ENCODE results near the gene CACNA1C. TPM values are rescaled to one million over a fixed set of nuclear protein-coding genes. Genes with fewer than 3 reads are reported as not detected.

Gene CACNA1C
- total RNA-seq, 2 experiments from 2014 or later: 0.05 to 0.08 TPM

DNA sequence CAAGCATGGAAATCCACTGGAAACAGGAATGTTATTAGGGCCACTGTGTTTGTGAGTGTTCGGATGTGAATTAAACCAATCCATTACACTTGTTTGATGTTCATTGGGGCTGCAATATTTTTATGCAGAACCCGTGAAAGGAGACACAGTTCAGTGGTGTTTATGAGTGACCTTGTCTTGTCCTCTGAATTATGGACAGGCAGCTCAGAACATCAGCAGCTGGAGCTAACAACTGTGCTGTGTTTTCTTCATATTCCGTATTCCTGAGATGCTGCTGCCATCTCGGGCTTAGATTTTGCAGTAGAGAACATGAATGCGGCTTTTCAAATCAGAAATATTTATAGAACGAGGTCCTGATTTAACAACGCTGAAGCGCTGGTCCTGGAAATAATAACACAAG is 20.3 kb upstream of the CACNA1C start:
- intact Hi-C loops (cut with DNase I, micrococcal nuclease): loop anchor here (10.0 kb wide), 2 partner anchors 238 to 752 kb away; no protein-coding TSS in a partner anchor
- H3K4me3 ChIP-seq (ENCODE audit: low read length): no peak overlapping the region
- TF ChIP-seq, protein P1, sequence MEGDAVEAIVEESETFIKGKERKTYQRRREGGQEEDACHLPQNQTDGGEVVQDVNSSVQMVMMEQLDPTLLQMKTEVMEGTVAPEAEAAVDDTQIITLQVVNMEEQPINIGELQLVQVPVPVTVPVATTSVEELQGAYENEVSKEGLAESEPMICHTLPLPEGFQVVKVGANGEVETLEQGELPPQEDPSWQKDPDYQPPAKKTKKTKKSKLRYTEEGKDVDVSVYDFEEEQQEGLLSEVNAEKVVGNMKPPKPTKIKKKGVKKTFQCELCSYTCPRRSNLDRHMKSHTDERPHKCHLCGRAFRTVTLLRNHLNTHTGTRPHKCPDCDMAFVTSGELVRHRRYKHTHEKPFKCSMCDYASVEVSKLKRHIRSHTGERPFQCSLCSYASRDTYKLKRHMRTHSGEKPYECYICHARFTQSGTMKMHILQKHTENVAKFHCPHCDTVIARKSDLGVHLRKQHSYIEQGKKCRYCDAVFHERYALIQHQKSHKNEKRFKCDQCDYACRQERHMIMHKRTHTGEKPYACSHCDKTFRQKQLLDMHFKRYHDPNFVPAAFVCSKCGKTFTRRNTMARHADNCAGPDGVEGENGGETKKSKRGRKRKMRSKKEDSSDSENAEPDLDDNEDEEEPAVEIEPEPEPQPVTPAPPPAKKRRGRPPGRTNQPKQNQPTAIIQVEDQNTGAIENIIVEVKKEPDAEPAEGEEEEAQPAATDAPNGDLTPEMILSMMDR (IDR thresholded peaks at IDR 0.05): no peak
- H3K36me3 ChIP-seq (ENCODE audit: insufficient read depth, low read length): no peaks in the 10 kb centered on the region
- CTCF ChIA-PET: no interaction called here
- DNase-seq (no peak), ATAC-seq (ENCODE audit: poor library complexity) (no peak)
- H3K4me1 Mint-ChIP-seq (ENCODE audit: low read depth): peaks cover 16% of the 10 kb centered on the region
- H3K4me3 Mint-ChIP-seq: no peak overlapping the region
- H3K9me3 ChIP-seq (ENCODE audit: control insufficient read depth in 1 of 2, insufficient read depth in 1 of 2, low read length in 2 of 2): no peaks in the 10 kb centered on the region
- peaks cover 24% of the 10 kb centered on the region for H3K27me3 Mint-ChIP-seq
- peaks cover 11% of the 10 kb centered on the region for H3K4me1 ChIP-seq (ENCODE audit: insufficient read depth, low read length)
- H3K36me3 Mint-ChIP-seq (ENCODE audit: low read depth): no peaks in the 10 kb centered on the region
- no peak overlapping the region for H3K27ac ChIP-seq (ENCODE audit: low read depth in 1 of 2, low read length in 2 of 2)
- POLR2A ChIA-PET: no interaction called here
- H3K27me3 ChIP-seq (ENCODE audit: control insufficient read depth in 1 of 2, insufficient read depth in 2 of 2, low read length in 2 of 2): peaks cover 0 to 15% of the 10 kb centered on the region in 2 experiments
- no peak overlapping the region for H3K27ac Mint-ChIP-seq
- no peaks in the 10 kb centered on the region for H3K9me3 Mint-ChIP-seq

DNA sequence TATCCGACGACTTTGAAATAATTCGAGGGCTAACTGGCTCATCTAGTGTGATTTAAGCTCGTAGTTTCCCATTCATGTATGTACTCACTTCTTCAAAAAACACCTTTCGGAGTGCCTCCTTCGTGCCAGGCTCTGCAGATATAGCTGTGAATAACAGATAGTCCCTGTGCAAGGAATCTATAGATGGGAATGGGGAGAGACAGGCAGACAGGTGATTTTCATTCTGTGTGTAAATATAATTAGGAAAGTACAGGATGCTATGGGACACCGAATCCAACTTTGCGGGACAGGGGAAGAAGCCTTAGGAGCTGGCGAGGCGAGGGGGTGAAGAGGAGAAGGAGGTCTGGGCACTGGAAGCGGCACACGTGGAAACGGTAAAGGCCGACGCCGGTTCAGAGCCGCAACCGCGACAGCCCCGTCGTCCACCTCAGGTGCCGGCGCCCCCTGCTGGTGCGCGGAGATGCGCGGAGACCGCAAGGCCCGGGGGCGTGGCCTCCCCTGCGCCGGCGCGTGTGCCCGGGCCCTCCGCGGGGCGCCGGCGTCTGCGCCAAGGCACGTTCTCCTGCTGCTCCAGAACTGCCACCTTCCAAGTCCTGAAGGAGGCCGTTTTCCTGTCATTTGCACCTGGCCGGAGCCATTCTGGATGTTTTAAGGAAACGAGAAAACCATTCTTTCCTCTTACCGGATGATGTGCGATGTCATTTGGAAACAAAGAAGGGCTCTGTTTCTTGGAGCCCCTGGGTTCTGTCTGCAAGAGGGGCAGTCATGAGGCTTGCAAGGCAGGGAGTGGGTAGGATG is 18.0 kb upstream of the CACNA1C start:
- CTCF ChIA-PET: interaction anchor here (0.5 to 1.9 kb wide), 21 partner anchors 9 to 1085 kb away, joined by 3 to 13 read pairs (median 4); partner anchors contain the start of gene RAD52
- no peak overlapping the region for H3K27ac Mint-ChIP-seq

GRCh38 chr12:2035431-2036055 is 17.2 kb upstream of the CACNA1C start:
- DNase-seq (peak in 1 of 14 experiments; percentile 27), ATAC-seq (ENCODE audit: poor library complexity) (peak; percentile 25)
- Histone ChIP-seq H3K9me3 (ENCODE audit: control insufficient read depth in 1 of 2, insufficient read depth in 1 of 2, low read length in 2 of 2) (no peaks in the 10 kb centered on the region), H3K4me3 (ENCODE audit: low read length) (peak overlapping the region; percentile 47), H3K27ac (ENCODE audit: low read depth in 1 of 2, low read length in 2 of 2) (no peak overlapping the region), H3K4me1 (ENCODE audit: insufficient read depth, low read length) (peaks cover 11% of the 10 kb centered on the region), H3K27me3 (ENCODE audit: control insufficient read depth in 1 of 2, insufficient read depth in 2 of 2, low read length in 2 of 2) (peaks cover 3 to 26% of the 10 kb centered on the region in 2 experiments), H3K36me3 (ENCODE audit: insufficient read depth, low read length) (no peaks in the 10 kb centered on the region)
- POLR2A ChIA-PET: no interaction called here
- TF ChIP-seq, protein P1 (IDR thresholded peaks at IDR 0.05): no peak
- intact Hi-C loops (cut with DNase I, micrococcal nuclease): loop anchor here (2.0 to 10.0 kb wide), 5 partner anchors 98 to 749 kb away; no protein-coding TSS in a partner anchor
- no peaks in the 10 kb centered on the region for H3K36me3 Mint-ChIP-seq (ENCODE audit: low read depth)
- no peaks in the 10 kb centered on the region for H3K9me3 Mint-ChIP-seq
- peak overlapping the region; percentile 73 for H3K4me3 Mint-ChIP-seq
- H3K27ac Mint-ChIP-seq: no peak overlapping the region
- H3K27me3 Mint-ChIP-seq: peaks cover 35% of the 10 kb centered on the region
- peaks cover 16% of the 10 kb centered on the region for H3K4me1 Mint-ChIP-seq (ENCODE audit: low read depth)
- CTCF ChIA-PET: interaction anchor here (0.5 to 1.9 kb wide), 12 partner anchors 10 to 1086 kb away, joined by 3 to 13 read pairs (median 4); partner anchors contain the start of genes DCP1B and RAD52

More for the DNA sequence above, 18.0 kb upstream of the CACNA1C start:
- Mint-ChIP-seq H3K4me3 (peak overlapping the region; percentile 73), H3K36me3 (ENCODE audit: low read depth) (no peaks in the 10 kb centered on the region), H3K9me3 (no peaks in the 10 kb centered on the region), H3K4me1 (ENCODE audit: low read depth) (peaks cover 16% of the 10 kb centered on the region), H3K27me3 (peaks cover 31% of the 10 kb centered on the region)
- Histone ChIP-seq H3K4me3 (ENCODE audit: low read length) (peak overlapping the region; percentile 47), H3K36me3 (ENCODE audit: insufficient read depth, low read length) (no peaks in the 10 kb centered on the region), H3K27ac (ENCODE audit: low read depth in 1 of 2, low read length in 2 of 2) (no peak overlapping the region), H3K27me3 (ENCODE audit: control insufficient read depth in 1 of 2, insufficient read depth in 2 of 2, low read length in 2 of 2) (peaks cover 3 to 26% of the 10 kb centered on the region in 2 experiments), H3K9me3 (ENCODE audit: control insufficient read depth in 1 of 2, insufficient read depth in 1 of 2, low read length in 2 of 2) (no peaks in the 10 kb centered on the region), H3K4me1 (ENCODE audit: insufficient read depth, low read length) (peaks cover 11% of the 10 kb centered on the region)
- POLR2A ChIA-PET: interaction anchor here (0.7 kb wide), 1 partner anchor 238 kb away, joined by 4 read pairs; no protein-coding TSS in a partner anchor
- peak; percentile 99 for ATAC-seq (ENCODE audit: poor library complexity)
- TF ChIP-seq, protein P1 (IDR thresholded peaks at IDR 0.05): peak; percentile 91
- peak; percentile 71 to 94 (median 83) for DNase-seq
- intact Hi-C loops (cut with DNase I, micrococcal nuclease): loop anchor here (2.0 to 10.0 kb wide), 5 partner anchors 98 to 750 kb away; no protein-coding TSS in a partner anchor

Measured in CD4-positive, alpha-beta T cell (primary cell).